GM19467 (cell line): ENCODE results near the gene XKR7.

Experiments
- ATAC-seq: cut with Tn5 transposase; IDR thresholded peaks from one replicate; pipeline ENCODE4 v1.9.1; 2021; ENCODE audit warnings: mild to moderate bottlenecking, moderate library complexity; ENCODE audit not compliant: unreplicated experiment

XKR7 gene

GRCh38 chr20:31939661-31940060, 28.3 kb upstream of the XKR7 start:
- no peak for ATAC-seq

DNA sequence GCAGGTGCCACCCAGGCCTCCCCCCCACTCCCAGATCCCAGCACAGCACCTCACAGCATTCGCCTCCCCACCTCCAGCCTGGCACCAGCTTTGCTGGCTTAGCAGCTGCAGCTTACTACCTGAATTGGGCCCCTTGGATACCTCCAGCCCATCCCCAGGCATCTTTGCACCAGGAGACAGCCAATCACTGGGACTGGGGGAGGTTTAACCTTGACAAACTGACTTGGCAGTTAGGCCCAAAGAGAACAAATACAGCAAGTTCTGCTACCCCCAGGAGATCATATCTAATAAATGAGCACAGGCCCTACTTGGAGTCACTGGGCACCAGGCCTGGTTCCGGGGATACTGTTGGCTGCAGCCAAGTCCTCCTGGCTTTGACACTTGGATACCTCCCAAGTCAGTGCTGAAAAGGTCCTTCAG, 24.9 kb upstream of the XKR7 start:
- no peak for ATAC-seq

GRCh38 chr20:31945319-31945718, 22.6 kb upstream of the XKR7 start:
- no peak for ATAC-seq

DNA sequence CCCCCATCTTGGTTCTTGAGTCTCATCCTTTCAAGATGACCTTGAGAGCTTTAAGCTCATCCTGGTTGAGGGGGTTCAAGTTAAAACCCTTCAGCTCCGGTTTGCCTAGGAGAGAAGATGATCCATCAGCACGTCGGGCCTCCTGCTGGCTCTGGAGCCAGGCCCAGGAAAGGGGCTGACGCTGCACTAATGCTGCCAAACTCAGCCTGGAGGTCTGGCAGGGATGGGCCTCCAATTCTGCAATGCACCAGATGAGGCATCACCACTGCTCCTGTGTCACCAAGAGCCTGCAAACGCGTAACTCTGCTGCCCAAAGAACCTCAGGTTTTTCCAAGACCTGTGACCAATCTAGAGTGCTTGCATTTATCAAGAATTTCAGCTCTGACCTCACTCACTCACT, 22.2 kb upstream of the XKR7 start:
- no peak for ATAC-seq

- ATAC-seq: no peak
These were observed 19.9 kb upstream of the XKR7 start for GRCh38 chr20:31948008-31948407.

DNA sequence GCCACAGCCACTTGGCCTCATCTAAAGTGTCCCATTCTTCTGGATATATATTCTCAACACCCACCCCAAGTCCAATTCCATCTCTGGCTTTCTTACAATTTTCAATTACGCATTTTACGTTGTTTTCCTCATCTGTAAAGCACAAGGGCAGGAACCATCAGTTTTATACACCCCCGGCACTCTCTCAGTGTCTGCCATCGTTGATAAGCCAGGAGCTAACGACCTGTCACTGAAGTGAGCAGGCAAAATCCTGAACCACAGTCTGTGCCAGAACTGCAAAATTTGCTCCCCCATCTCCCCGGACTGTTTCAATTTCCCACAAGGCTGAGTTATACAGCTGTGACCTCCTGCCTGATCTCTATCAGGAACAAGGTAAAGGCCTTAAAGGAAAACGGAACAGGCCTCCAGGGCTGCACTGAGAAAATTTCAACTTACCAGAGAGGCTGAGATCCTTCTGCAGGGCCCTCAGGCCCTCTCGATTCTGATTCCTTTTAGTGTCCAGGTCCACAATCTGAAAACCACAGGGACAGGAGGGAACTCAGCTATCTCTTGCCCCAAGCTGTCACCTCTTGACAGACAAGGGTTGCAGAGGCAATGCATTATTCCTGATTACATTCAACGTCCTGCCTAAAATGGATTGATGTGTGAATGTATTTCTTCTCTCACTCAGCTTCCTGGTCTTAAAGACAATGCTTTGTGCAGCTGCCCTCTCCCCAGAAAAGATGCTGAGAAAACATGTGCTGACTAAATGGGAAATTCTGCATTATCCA, 17.9 kb upstream of the XKR7 start:
- no peak for ATAC-seq

GRCh38 chr20:31951203-31951529, 16.8 kb upstream of the XKR7 start:
- no peak for ATAC-seq

- ATAC-seq: peak; percentile 88
These were observed 16.2 kb upstream of the XKR7 start, which contains the start of gene PDRG1 for GRCh38 chr20:31951530-31952453. Gene PDRG1 (minus strand): TSS chr20:31952046. CDS start chr20:31951961, 85 bp downstream.

DNA sequence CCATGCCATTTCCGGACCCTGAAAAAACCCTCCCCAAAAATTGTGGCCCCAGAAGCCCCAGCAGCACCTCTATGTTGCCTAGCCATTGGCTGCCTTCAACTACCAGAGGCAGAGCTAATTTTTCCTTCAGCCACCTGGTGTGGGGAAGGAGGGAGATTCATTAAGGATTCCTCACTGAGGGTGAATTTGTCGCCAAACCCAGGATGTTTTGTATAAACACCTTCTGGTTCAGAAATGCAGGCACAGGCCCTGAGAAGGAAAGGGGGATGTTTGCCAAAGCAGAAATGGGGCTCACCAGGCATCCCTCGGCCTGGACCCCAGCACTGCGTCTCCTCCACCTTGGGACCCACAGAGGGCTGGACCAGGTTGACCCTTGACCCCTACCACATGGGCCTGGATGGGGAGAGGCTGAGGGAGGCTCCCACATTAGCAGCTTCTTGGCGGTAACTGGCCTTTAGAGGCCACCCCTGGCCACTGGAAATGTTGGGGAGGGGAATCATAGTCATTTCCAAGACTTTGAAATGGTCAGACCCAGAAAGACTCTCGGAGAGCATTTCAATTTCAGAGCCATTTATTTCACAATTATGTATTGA, 14.3 kb upstream of the XKR7 start:
- ATAC-seq: no peak

DNA sequence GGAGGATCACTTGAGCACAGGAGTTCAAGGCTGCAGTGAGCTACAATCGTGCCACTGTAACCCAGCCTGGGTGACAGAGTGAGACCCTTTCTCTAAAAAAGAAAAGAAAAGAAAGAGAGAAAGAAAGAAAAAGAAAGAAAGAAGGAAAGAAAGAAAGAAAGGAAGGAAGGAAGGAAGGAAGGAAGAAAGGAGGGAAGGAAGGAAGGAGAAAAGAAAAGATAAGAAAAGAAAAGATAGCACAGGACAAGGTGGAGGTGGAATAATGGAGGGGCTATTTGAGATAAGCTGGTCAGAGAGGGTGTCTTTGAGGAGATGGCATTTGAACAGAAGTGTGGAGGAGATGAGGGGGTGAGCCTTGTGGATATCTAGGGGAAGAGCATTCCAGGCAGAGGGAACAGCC, 13.5 kb upstream of the XKR7 start:
- no peak for ATAC-seq

DNA sequence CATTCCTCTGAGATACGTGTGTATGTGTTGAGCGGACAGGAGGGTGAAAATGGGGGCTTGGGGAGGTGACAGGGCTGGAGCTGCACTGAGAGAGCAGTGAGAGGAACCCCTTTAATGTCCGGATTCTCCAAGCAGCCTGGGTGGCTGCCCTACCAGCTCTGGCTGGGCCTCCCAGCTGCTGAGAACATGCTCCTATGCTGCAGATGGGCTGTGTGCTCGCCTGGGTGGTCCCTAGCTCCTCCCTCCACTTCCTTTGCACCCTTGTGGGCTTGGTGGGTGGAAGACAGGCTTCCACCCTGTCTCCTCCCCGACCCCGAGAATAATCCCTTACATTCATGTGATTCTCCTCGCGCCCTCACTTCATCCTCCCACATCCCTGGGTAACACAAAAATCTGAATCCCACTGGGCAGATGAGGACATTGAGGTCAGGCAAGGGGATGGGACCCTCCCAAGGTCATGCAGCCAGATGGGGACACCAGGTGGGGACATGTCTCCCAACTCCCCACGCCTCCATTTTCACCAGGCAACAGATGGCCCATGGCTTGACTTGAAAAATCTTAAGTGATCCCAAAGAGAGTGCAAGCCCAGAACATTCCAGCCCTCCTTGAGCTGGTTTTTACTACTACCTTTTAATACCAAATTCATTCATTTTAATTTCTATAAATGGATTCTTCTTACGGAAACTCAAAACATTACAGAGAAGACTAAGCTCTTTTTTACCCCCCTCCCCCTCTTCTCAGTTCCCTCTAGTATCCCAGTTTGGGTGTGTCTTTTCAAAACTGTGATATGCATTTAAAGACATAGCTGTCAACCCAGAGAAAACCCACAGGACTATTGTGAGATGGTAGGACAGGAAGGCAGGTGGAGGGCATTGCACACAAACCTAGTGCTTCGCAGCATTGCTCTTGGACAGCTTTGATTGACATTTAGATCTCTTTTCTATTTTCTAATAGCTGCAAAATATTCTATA, 11.1 kb upstream of the XKR7 start:
- no peak for ATAC-seq

- no peak for ATAC-seq
These were observed 5.2 kb upstream of the XKR7 start for GRCh38 chr20:31962761-31963160.

DNA sequence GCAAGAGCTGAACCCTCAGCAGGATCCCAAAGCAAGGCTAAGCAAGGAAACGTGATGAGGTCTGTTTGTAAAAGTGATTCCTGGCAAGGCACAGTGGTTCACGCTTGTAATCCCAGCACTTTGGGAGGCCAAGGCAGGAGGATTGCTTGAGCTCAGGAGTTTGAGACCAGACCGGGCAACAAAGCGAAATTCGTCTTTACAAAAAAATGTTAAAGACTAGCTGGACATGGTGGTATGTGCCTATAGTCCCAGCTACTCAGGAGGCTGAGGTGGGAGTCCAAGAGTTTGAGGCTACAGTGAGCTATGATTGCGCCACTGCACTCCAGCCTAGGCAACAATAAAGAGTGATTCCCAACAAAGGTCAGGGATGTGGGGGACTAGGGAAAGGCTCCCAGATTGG, 4.1 kb upstream of the XKR7 start:
- ATAC-seq: no peak

DNA sequence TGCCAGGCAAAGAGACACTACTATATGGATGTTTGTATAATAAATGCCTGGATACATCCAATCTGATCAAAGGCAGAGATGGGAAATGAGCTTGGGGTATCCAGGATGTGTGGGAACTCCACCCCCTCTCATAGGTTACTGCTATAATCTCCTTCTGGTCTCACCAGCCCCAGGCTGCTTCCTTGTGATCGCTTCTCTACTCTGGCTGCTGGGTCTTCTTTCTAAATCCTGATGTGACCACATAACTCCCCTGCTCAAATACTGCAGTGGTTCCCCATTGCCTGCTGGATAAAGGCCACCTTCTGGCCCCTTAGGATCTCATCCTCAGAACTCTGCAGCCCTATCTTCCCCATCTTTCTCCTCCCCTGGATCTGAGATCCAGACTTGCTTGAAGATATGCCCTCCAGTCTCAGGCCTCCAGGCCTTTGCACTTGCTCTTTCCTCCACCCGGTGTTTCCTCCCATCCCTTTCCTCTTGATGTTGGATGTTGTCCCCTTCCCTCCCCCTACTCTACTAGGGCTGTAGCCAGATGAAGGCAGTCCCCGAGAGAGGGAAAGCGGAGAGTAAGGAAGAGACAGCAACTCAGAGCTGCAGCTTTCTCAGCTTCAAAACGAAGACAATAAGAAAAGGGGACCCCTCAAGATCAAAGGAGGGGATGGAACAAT, 828 bp upstream of the XKR7 start:
- no peak for ATAC-seq

GRCh38 chr20:31968291-31969126, 558 bp downstream of the XKR7 start:
- no peak for ATAC-seq

DNA sequence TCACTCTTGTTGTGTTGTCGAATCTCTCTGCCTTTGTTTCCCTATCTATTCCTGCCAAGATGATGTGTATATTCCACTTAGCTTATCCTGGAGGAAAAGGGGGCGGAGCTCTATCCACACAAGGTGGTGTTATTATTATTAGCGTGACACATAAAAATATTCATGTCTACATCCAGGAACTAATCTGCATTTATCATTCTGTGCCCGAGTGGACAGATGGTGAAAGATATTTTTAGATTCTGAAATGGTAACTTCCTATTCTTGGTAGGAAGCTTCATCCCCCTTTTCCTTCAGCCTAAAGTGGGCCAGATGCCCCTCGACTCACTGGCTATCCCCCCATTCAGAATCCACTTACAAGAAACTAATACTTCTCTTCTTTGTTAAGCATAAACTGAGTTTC, 2.0 kb downstream of the XKR7 start:
- ATAC-seq: no peak

GRCh38 chr20:31972471-31973021, 4.6 kb downstream of the XKR7 start:
- ATAC-seq: no peak

DNA sequence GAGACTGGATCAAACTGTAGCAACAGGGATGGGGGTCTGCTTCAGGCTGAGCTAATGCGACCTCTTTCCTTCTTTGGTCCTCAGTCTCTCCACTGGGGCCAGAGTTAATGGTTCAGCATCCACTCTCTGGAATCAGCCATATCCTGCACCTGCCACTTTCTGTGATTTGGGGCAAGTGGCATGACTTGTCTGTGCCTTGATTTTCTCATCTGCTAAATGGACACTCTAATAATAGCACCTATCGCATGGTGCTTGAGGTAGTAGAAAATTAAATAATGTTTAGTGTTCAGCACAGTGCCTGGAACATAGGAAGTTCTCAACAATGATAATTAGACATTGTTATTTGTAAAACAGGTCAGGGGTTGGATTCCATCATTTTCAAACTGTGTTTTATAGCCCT, 6.3 kb downstream of the XKR7 start:
- ATAC-seq: no peak

DNA sequence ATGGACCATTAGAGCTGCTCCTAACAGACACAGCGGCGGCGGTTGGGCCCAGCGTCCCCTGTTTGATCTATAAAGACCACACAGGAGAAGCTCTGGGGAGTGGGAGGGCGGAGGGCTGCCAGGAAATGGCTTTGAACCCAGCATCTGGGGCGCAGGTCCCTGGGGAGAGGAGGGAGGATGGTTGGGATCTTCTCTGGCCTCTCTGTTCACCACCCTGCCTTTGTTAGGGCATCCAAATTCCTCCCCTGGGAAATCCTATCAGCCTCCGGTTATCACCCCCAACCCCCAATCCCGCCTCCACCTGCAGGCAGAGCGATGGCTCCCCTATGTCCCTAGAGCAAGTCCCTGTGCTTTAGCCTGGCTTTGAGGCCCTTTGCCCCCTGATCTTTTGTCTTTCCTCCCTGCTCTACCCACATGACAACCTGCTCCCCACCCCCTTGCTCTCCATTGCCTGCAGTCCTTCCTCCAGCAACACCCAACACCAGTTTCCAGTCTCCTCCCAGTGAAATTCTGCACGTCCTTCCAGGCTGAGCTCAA, 7.1 kb downstream of the XKR7 start:
- ATAC-seq: no peak
